Glutamatergic neuron (in vitro differentiated cells): ENCODE data around the gene LRP10. TPM values are rescaled to one million over a fixed set of nuclear protein-coding genes. Genes with fewer than 3 reads are reported as not detected.
A peak's percentile ranks its signal among the peaks of the same experiment; 100 is the strongest.

Source experiments
- DNase-seq: peaks from one replicate; pipeline ENCODE4 v3.0.0; 2022
- H3K27ac Mint-ChIP-seq: one replicate; pipeline ENCODE4 v1.8.0; 2020; ENCODE audit warnings: mild to moderate bottlenecking, mixed read lengths, inconsistent platforms; ENCODE audit not compliant: unreplicated experiment
- H3K27me3 Mint-ChIP-seq: one replicate; pipeline ENCODE4 v1.8.0; 2020; ENCODE audit warnings: mild to moderate bottlenecking, moderate library complexity, mixed read lengths, inconsistent platforms; ENCODE audit not compliant: unreplicated experiment
- H3K36me3 Mint-ChIP-seq: one replicate; pipeline ENCODE4 v1.8.0; 2020; ENCODE audit warnings: mild to moderate bottlenecking, mixed read lengths, inconsistent platforms; ENCODE audit not compliant: unreplicated experiment
- H3K4me1 Mint-ChIP-seq: one replicate; pipeline ENCODE4 v1.8.0; 2020; ENCODE audit warnings: mild to moderate bottlenecking, low read depth, mixed read lengths, inconsistent platforms; ENCODE audit not compliant: unreplicated experiment
- H3K4me3 Mint-ChIP-seq: one replicate; pipeline ENCODE4 v1.8.0; 2020; ENCODE audit warnings: mild to moderate bottlenecking, mixed read lengths, inconsistent platforms; ENCODE audit not compliant: unreplicated experiment
- H3K9me3 Mint-ChIP-seq: one replicate; pipeline ENCODE4 v1.8.0; 2020; ENCODE audit warnings: mild to moderate bottlenecking, moderate library complexity, mixed read lengths, inconsistent platforms; ENCODE audit not compliant: unreplicated experiment
- total RNA-seq: library from RNA; stranded (reverse); fragmentation: NEBNext Ultra II Directional; extraction: Animal tissue kit (Norgen Biotek cat#: 25700); gene quantifications from one replicate; pipeline ENCODE4 v1.2.1, GENCODE V29; 2021; ENCODE audit not compliant: unreplicated experiment
- TF ChIP-seq, protein P1 (sequence below): fragments of 200-600 bp; sonication (generic); IDR thresholded peaks from one replicate; pipeline ENCODE4 v1.5.0; 2021; ENCODE audit not compliant: partially characterized antibody, unreplicated experiment

The LRP10 gene
- total RNA-seq, 1 donor from 2014 or later, result 15.1 TPM

GRCh38 chr14:22861651-22862050, 9.9 kb upstream of the LRP10 start:
- TF ChIP-seq, protein P1, sequence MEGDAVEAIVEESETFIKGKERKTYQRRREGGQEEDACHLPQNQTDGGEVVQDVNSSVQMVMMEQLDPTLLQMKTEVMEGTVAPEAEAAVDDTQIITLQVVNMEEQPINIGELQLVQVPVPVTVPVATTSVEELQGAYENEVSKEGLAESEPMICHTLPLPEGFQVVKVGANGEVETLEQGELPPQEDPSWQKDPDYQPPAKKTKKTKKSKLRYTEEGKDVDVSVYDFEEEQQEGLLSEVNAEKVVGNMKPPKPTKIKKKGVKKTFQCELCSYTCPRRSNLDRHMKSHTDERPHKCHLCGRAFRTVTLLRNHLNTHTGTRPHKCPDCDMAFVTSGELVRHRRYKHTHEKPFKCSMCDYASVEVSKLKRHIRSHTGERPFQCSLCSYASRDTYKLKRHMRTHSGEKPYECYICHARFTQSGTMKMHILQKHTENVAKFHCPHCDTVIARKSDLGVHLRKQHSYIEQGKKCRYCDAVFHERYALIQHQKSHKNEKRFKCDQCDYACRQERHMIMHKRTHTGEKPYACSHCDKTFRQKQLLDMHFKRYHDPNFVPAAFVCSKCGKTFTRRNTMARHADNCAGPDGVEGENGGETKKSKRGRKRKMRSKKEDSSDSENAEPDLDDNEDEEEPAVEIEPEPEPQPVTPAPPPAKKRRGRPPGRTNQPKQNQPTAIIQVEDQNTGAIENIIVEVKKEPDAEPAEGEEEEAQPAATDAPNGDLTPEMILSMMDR, result no peak
- Mint-ChIP-seq H3K36me3 (no peaks in the 10 kb centered on the region), H3K4me1 (no peaks in the 10 kb centered on the region), H3K4me3 (no peak overlapping the region), H3K27me3 (no peaks in the 10 kb centered on the region), H3K9me3 (peaks cover 2% of the 10 kb centered on the region), H3K27ac (no peak overlapping the region)
- DNase-seq, result no peak

- no peak overlapping the region for H3K4me3 Mint-ChIP-seq
Observed at GRCh38 chr14:22864979-22865378, 6.6 kb upstream of the LRP10 start.

DNA sequence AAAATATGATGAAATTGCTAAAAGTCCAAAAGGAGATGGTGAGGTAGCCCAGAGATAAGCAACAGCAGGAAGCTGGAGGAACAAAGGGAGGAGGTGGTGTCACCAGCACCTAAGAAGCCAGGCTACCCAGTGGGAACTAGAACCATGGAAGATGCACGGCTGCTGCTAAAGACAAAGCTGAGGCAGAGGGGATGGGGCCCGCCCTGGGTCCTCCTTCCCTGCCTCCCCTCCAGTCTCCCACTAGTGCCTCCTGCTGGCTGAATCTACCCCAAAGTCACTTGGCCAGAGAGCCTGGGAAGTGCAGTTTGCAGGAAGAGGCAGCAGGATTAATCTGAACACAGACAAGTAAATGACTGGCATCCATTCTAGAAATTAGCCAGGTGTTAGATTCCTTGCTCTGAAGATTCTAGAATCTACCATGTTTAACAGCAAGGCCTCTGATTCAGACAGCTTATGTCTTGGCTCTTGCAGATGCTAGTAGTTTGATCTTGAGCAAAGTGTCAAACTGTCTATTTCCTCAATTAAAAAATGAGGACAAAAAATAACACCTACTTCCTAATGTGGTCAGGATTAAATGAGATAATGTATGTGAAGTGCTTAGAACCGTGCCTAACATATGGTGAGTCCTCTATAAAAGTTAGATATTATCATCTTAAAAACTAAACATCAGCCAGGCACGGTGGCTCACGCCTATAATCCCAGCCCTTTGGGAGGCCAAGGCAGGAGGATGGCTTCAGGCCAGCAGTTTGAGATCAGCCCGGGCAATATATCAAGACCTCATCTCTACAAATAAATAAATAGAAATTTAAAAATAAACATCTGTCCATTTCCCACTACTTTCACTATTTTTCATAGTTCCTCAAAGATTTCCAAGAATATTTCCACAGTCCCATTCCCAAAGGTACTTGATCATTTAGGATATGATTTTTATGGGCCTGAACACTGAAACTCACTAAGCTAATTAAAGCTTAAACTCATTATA, 5.8 kb upstream of the LRP10 start:
- Mint-ChIP-seq H3K36me3 (no peaks in the 10 kb centered on the region), H3K27ac (no peak overlapping the region), H3K4me1 (peaks cover under 1% of the 10 kb centered on the region), H3K27me3 (no peaks in the 10 kb centered on the region), H3K9me3 (peaks cover 4% of the 10 kb centered on the region), H3K4me3 (no peak overlapping the region)
- TF ChIP-seq, protein P1, result no peak
- no peak for DNase-seq

More at GRCh38 chr14:22864979-22865378, 6.6 kb upstream of the LRP10 start:
- Mint-ChIP-seq H3K27me3 (no peaks in the 10 kb centered on the region), H3K36me3 (no peaks in the 10 kb centered on the region), H3K27ac (no peak overlapping the region), H3K9me3 (peaks cover 2% of the 10 kb centered on the region), H3K4me1 (no peaks in the 10 kb centered on the region)
- TF ChIP-seq, protein P1, result no peak
- no peak for DNase-seq

- Mint-ChIP-seq H3K4me1 (peaks cover 5% of the 10 kb centered on the region), H3K27ac (no peak overlapping the region)
- TF ChIP-seq, protein P1, result no peak
Observed at GRCh38 chr14:22866874-22867273, 4.7 kb upstream of the LRP10 start.

GRCh38 chr14:22870811-22871223, 723 bp upstream of the LRP10 start:
- Mint-ChIP-seq H3K27me3 (peaks cover 3% of the 10 kb centered on the region), H3K4me3 (peak overlapping the region; percentile 87), H3K9me3 (peaks cover 4% of the 10 kb centered on the region), H3K27ac (peak overlapping the region; percentile 80), H3K36me3 (no peaks in the 10 kb centered on the region), H3K4me1 (peaks cover 10% of the 10 kb centered on the region)
- no peak for DNase-seq
- TF ChIP-seq, protein P1, result no peak

More at GRCh38 chr14:22866874-22867273, 4.7 kb upstream of the LRP10 start:
- Mint-ChIP-seq H3K4me3 (no peak overlapping the region), H3K9me3 (peaks cover 4% of the 10 kb centered on the region), H3K27me3 (peaks cover 3% of the 10 kb centered on the region), H3K36me3 (no peaks in the 10 kb centered on the region)
- DNase-seq, result no peak
